PFSK-1 (cell line): ENCODE results near the gene PREP.

ENCODE experiments used
- POLR2AphosphoS5 ChIP-seq: IDR thresholded peaks from 2 replicates; pipeline ENCODE4 v1.6.1; 2012; ENCODE audit warnings: low read depth, mild to moderate bottlenecking, control low read depth, low read length, moderate library complexity
- REST ChIP-seq, 2 experiments: IDR thresholded peaks; 2 replicates each; pipeline versions ENCODE4 v1.6.1 to v1.8.0; 2011 to 2012; ENCODE audit warnings: low read depth in 2 of 2, low read length in 2 of 2, control low read depth in 1 of 2, inconsistent platforms in 1 of 2, mild to moderate bottlenecking in 1 of 2, moderate library complexity in 1 of 2; ENCODE audit not compliant: insufficient read depth in 1 of 2

GRCh38 chr6:105326833-105327770, 75.8 kb downstream of the PREP start:
- TF ChIP-seq REST (IDR thresholded peaks at IDR 0.05; ENCODE audit: insufficient read depth in 1 of 2, low read depth in 2 of 2, low read length in 2 of 2) (no peak), POLR2AphosphoS5 (no peak)
